ENCODE measurements around the gene PLPP6.
"Not testable (repeated sequence)": the region's sequence is repeated elsewhere in the genome, so short reads cannot be mapped to it uniquely, and the experiment has no call there.

Gene PLPP6

GRCh38 chr9:4662108-4662988, at the start of gene PLPP6:
TSS of gene PLPP6 (plus strand) at chr9:4662294. CDS start at chr9:4662376, 82 bp downstream.
- peak; percentile 92 for FAIRE-seq

DNA sequence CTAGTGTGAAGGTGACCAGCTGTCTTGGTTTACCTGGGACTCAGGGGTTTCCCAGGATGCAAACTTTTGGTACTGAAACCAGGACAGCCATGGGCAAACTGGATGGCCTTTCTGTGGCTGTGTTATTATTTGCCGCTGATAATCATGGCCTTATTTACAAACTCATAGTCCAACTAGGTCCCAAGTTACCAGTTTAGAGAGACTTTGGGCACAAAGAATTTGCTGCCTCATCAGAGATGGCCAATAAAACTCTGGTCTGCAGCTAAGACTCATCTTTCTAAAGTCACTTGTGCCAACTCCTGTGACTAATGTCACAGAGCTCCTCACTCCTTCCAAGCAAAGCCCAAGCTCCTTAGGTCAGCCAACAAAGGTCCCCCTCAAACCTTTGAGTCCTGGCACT, 47.5 kb upstream of the PLPP6 start:
- FAIRE-seq, result no peak

- no peak for FAIRE-seq
Observed at GRCh38 chr9:4615251-4615650, 46.8 kb upstream of the PLPP6 start.

DNA sequence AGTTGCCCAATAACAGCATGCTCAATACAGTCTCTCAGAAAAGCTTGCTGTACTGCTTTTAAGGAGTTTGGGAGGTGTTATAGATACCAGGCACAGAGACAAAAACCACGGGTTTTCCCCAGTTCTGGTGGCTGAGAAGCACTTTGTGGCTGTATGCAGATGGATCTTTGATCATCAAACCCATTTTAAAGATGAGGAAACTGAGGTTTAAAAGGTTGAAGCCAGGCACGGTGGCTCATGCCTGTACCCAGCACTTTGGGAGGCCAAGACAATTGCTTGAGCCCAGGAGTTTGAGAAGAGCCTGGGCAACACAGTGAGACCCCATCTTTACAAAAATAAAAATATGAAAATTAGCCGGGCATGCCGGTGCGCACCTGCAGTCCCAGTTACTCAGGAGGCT, 46.3 kb upstream of the PLPP6 start:
- FAIRE-seq, result no peak

GRCh38 chr9:4617752-4618151, 44.3 kb upstream of the PLPP6 start:
- FAIRE-seq, result no peak

GRCh38 chr9:4618700-4619099, 43.4 kb upstream of the PLPP6 start:
- FAIRE-seq, result no peak

GRCh38 chr9:4620057-4620765, 41.9 kb upstream of the PLPP6 start:
- no peak for FAIRE-seq

- FAIRE-seq, result no peak
Observed at GRCh38 chr9:4620881-4621555, 41.1 kb upstream of the PLPP6 start.

- no peak for FAIRE-seq
Observed at GRCh38 chr9:4622016-4622415, 40.1 kb upstream of the PLPP6 start.

- FAIRE-seq, result no peak
Observed at GRCh38 chr9:4630836-4631235, 31.3 kb upstream of the PLPP6 start.

GRCh38 chr9:4638968-4639367, 23.1 kb upstream of the PLPP6 start:
- no peak for FAIRE-seq

DNA sequence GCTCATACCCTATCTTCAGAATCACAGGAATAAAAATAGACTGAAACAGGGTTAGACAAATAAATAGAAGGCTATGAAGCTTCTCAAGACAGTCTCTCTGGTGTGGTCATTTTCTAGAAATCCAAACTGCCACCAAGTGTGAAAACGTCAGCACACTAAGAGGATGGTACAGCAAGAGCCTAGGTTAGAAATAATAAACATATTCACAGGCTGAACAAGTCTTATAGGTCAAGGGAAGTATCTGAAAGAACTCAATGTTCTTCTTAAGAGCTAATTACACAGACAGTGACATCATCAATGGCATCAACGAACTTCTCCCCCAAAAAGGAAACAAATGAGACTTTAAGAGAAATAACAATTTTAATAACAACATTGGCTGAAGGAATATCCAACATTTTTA, 22.7 kb upstream of the PLPP6 start:
- no peak for FAIRE-seq

DNA sequence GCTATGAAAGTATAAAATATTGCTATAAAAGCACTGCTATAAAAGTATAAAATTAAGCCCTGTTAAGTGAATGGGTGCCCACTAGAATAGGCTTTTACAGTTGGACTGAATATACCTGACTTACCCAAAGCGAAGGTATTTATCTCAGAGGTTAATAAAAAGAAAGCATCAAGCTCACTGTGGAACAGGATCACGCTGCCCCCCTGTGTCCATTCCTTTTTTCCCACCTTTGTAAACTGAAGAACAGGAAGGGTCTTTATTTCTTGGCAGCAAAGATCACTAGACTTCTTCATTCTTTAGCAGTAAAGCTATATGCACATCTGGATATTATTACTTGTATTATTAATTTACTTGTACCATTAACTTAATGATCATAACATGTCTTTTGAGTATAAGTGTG, 22.1 kb upstream of the PLPP6 start:
- FAIRE-seq, result peak; percentile 36

GRCh38 chr9:4642351-4642750, 19.7 kb upstream of the PLPP6 start:
- no peak for FAIRE-seq

DNA sequence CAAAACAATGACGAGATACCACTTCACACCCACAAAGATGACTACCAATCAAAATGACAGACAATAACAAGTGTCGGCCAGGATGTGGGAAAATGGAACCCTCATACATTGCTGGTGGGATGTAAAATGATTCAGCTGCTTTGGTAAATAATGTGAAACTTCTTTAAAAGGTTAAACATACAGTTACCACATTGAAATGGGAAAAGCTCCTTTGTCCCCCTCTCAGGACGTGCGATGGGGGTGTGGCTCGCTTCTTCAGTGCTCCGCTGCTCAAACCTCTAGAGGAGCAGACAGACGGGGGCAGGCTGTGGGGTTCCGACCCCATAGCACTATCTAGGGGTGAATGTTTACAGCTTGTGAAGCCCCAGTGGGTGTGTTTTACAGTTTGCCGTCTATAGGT, 8.0 kb upstream of the PLPP6 start:
- no peak for FAIRE-seq

GRCh38 chr9:4654538-4654937, 7.6 kb upstream of the PLPP6 start:
- no peak for FAIRE-seq

GRCh38 chr9:4656196-4656595, 5.9 kb upstream of the PLPP6 start:
- FAIRE-seq, result not testable (repeated sequence)

GRCh38 chr9:4656621-4657020, 5.5 kb upstream of the PLPP6 start:
- no peak for FAIRE-seq

- no peak for FAIRE-seq
Observed at GRCh38 chr9:4657426-4658159, 4.5 kb upstream of the PLPP6 start.

DNA sequence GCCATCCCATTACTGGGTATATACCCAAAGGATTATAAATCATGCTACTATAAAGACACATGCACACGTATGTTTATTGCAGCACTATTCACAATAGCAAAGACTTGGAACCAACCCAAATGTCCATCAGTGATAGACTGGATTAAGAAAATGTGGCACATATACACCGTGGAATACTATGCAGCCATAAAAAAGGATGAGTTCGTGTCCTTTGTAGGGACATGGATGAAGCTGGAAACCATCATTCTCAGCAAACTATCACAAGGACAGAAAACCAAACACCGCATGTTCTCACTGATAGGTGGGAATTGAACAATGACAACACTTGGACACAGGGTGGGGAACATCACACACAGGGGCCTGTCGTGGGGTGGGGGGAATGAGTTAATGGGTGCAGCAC, 1.4 kb upstream of the PLPP6 start:
- FAIRE-seq, result not testable (repeated sequence)

DNA sequence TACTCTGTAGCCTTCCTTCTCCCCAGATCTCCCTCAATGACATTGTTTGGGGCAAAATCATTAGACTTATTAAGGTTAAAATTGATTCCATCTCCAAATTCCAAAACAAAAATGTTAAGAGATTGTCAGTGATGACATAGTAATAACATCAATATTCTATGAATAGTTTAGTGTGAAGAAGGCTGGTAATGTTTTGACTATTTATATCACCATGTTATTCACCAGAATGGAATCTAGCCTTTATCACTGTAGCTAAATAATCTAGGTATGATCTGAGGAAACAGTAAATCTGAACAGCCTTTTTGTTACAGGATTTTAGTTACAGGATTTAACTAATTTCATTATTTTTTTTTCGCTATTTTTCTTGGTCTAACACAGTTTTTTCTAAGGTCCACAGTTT, 929 bp upstream of the PLPP6 start:
- FAIRE-seq, result no peak

DNA sequence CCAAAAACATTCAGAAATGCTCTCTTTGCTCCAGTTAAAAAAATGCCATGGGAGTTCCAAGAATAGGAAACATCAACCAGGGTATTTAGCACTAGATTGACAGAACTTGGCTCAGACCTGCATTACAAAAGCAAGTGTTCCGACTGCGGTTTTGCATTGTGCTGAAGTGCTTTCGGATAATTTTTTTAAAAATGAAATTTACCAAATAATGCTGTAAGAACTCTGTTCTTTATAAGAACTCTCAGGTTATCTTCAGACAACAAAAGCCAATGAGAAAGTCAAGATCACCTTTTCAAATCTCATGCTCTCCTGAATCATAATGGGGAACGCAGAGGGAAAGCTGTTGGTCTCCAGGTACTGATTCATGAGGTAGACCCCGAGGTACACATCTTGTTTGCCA, 483 bp upstream of the PLPP6 start:
- FAIRE-seq, result no peak
